Gastroesophageal sphincter (tissue), 3 donors: Measurements from ENCODE around the gene CFAP53.

ENCODE experiments used
- POLR2AphosphoS5 ChIP-seq: sonication (generic); formaldehyde crosslinking; IDR thresholded peaks from one replicate; pipeline ENCODE4 v1.6.1; 2017; ENCODE audit warnings: antibody characterized with exemption
- TF ChIP-seq, protein P1 (sequence below), 4 experiments: fragments of 200-600 bp in 2 of 4; fragments of 450-650 bp in 2 of 4; sonication (generic) in 1 of 4; IDR thresholded peaks; one replicate each; pipeline ENCODE4 v1.5.1; 2017 to 2019; ENCODE audit warnings: antibody characterized with exemption in 4 of 4, mild to moderate bottlenecking in 2 of 4, moderate library complexity in 2 of 4

DNA sequence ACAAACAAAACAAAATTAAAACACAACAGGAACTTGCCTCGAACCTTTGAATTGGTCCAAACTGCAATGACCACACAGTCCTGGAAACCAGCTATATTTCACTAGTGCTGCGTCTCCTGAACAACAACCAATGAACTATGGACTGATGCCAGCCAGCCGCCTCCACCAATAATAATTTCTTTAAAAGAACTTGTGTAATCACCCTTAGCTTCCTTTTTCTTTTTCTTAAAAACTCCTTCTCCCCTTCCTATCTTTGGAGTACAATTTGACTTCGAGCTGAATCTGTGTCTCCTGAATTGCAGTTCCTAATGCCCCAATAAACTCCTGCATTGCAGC lies 22.8 kb upstream of the CFAP53 start:
- no peak for TF ChIP-seq POLR2AphosphoS5
- TF ChIP-seq, protein P1, sequence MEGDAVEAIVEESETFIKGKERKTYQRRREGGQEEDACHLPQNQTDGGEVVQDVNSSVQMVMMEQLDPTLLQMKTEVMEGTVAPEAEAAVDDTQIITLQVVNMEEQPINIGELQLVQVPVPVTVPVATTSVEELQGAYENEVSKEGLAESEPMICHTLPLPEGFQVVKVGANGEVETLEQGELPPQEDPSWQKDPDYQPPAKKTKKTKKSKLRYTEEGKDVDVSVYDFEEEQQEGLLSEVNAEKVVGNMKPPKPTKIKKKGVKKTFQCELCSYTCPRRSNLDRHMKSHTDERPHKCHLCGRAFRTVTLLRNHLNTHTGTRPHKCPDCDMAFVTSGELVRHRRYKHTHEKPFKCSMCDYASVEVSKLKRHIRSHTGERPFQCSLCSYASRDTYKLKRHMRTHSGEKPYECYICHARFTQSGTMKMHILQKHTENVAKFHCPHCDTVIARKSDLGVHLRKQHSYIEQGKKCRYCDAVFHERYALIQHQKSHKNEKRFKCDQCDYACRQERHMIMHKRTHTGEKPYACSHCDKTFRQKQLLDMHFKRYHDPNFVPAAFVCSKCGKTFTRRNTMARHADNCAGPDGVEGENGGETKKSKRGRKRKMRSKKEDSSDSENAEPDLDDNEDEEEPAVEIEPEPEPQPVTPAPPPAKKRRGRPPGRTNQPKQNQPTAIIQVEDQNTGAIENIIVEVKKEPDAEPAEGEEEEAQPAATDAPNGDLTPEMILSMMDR (IDR thresholded peaks at IDR 0.05) = no peak
